Measurements from ENCODE around the gene WRAP53. TPM values are rescaled to one million over a fixed set of nuclear protein-coding genes. Genes with fewer than 3 reads are reported as not detected.
"Not testable (repeated sequence)": the region's sequence is repeated elsewhere in the genome, so short reads cannot be mapped to it uniquely, and the experiment has no call there.

WRAP53 gene
- 10 to 100 TPM in 1 of 4 donors, 1 to 10 TPM in 3; 3.9 to 16.3 (median 4.8) TPM for total RNA-seq
- 10 to 100 TPM in 1 of 3 donors, 1 to 10 TPM in 2; 3.6 to 15.5 (median 7.6) TPM for polyA plus RNA-seq

DNA sequence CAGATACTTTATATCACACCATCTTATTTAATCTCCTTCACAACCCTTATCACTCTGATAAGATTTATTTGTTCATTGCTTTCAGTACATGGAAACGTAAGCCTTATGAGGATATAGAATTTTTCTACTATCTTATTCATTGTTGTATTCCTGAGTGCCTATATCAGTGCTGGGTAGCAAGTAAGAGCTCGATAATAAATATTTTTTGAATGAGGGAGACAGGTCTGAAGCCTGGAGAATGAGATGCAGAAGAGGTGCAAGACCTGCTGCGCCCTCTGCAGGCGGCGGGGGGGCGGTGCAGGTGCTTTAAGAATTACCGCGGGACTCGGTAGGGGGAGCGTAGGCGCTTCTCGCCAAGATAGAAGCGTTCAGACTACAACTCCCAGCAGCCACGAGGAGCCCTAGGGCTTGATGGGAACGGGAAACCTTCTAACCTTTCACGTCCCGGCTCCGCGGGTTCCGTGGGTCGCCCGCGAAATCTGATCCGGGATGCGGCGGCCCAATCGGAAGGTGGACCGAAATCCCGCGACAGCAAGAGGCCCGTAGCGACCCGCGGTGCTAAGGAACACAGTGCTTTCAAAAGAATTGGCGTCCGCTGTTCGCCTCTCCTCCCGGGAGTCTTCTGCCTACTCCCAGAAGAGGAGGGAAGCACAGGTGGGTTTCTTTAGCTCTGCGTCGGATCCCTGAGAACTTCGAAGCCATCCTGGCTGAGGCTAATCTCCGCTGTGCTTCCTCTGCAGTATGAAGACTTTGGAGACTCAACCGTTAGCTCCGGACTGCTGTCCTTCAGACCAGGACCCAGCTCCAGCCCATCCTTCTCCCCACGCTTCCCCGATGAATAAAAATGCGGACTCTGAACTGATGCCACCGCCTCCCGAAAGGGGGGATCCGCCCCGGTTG is at the start of gene WRAP53:
WRAP53 (plus strand) TSS at position 570 of the 900 bp plus-strand sequence; CDS start at position 742, 172 bp downstream.
- Histone ChIP-seq H3K36me3 (peaks cover 0 to 13% (median 0%) of the 10 kb centered on the region in 4 donors), H3K9me3 (no peaks in the 10 kb centered on the region), H3K27ac (peak within 1 kb of the TSS; percentile 90 to 97 (median 96)), H3K27me3 (no peaks in the 10 kb centered on the region), H3K4me1 (peaks cover 0 to 28% (median 26%) of the 10 kb centered on the region in 4 donors), H3K4me3 (peak within 1 kb of the TSS; percentile 75 to 92 (median 82))
- DNase-seq = peak; percentile 99
- TF ChIP-seq EP300 (IDR thresholded peaks at IDR 0.05) = peak in 1 of 4 donors; percentile 30
- peak; percentile 23 to 76 (median 42) for TF ChIP-seq POLR2AphosphoS5 (IDR thresholded peaks at IDR 0.05)
- TF ChIP-seq, protein P1, sequence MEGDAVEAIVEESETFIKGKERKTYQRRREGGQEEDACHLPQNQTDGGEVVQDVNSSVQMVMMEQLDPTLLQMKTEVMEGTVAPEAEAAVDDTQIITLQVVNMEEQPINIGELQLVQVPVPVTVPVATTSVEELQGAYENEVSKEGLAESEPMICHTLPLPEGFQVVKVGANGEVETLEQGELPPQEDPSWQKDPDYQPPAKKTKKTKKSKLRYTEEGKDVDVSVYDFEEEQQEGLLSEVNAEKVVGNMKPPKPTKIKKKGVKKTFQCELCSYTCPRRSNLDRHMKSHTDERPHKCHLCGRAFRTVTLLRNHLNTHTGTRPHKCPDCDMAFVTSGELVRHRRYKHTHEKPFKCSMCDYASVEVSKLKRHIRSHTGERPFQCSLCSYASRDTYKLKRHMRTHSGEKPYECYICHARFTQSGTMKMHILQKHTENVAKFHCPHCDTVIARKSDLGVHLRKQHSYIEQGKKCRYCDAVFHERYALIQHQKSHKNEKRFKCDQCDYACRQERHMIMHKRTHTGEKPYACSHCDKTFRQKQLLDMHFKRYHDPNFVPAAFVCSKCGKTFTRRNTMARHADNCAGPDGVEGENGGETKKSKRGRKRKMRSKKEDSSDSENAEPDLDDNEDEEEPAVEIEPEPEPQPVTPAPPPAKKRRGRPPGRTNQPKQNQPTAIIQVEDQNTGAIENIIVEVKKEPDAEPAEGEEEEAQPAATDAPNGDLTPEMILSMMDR (IDR thresholded peaks at IDR 0.05) = peak; percentile 95 to 99 (median 98)
- TF ChIP-seq POLR2A (IDR thresholded peaks at IDR 0.05) = no peak
- intact Hi-C loops (cut with DNase I) = loop anchor here (1.0 to 10.0 kb wide), 5 partner anchors 29 to 173 kb away; partner anchors contain the start of genes ATP1B2, DNAH2, FXR2 and SAT2
- 0% methylated on average over 51 of the region's 51 CpGs for WGBS, 2 donors

DNA sequence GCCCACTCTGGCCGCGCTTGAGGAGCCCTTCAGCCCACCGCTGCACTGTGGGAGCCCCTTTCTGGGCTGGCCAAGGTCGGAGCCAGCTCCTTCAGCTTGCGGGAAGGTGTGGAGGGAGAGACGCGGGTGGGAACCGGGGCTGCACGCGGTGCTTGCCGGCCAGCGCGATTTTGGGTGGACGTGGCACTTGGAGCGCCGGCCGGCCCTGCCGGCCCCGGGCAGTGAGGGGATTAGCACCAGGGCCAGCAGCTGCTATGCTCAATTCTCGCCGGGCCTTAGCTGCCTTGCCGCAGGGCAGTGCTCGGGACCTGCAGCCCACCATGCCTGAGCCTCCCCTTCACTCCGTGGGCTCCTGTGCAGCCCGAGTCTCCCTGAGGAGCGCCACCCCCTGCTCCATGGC is 47.5 kb upstream of the WRAP53 start:
- H3K27ac ChIP-seq = no peak overlapping the region
- H3K27me3 ChIP-seq = peaks cover 0 to 10% (median 0%) of the 10 kb centered on the region in 3 donors
- no peak for DNase-seq
- TF ChIP-seq EP300 (IDR thresholded peaks at IDR 0.05) (no peak), POLR2A (IDR thresholded peaks at IDR 0.05) (no peak), POLR2AphosphoS5 (IDR thresholded peaks at IDR 0.05) (no peak)
- TF ChIP-seq, protein P1 (IDR thresholded peaks at IDR 0.05) = no peak
- no peaks in the 10 kb centered on the region for H3K4me1 ChIP-seq
- no peaks in the 10 kb centered on the region for H3K9me3 ChIP-seq
- H3K4me3 ChIP-seq = no peak overlapping the region
- intact Hi-C loops (cut with DNase I) = no loop called here
- 95% methylated on average over 26 of the region's 26 CpGs for WGBS, 2 donors
- H3K36me3 ChIP-seq = no peaks in the 10 kb centered on the region

DNA sequence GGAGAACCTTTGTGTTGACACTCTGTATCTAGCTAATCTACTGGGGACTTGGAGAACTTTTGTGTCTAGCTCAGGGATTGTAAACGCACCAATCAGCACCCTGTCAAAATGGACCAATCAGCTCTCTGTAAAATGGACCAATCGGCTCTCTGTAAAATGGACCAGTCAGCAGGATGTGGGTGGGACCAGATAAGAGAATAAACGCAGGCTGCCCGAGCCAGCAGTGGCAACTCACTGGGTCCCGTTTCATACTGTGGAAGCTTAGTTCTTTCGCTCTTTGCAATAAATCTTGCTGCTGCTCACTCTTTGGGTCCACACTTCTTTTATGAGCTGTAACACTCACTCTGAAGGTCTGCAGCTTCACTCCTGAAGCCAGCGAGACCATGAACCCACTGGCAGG is 46.6 kb upstream of the WRAP53 start:
- not testable (repeated sequence) for H3K27me3 ChIP-seq, H3K36me3 ChIP-seq, H3K27ac ChIP-seq

DNA sequence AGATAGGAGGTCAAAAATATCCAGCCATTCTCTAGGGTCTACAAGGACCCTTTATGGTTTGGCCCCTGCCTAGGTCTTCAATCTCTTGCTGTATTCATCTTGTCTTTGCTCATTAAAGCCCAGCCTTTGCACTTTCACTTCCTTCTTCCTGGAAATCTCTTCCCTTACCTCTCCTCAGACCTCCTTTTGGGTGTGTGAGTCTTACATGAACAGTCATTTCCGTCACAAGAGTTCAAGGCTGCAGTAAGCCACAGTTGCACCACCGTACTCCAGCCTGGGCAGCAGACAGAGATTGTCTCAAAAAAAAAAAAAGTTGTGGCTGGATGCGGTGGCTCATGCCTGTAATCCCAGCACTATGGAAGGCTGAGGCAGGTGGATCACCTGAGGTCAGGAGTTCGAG is 43.5 kb upstream of the WRAP53 start:
- DNase-seq = no peak
- 75 to 83% methylated on average over 4 of the region's 4 CpGs for WGBS, 2 donors
- no peaks in the 10 kb centered on the region for H3K9me3 ChIP-seq
- no peak overlapping the region for H3K27ac ChIP-seq
- intact Hi-C loops (cut with DNase I) = no loop called here
- peaks cover 0 to 36% (median 8%) of the 10 kb centered on the region in 3 donors for H3K27me3 ChIP-seq
- no peak overlapping the region for H3K4me3 ChIP-seq
- no peak for TF ChIP-seq POLR2AphosphoS5 (IDR thresholded peaks at IDR 0.05)
- no peak for TF ChIP-seq EP300 (IDR thresholded peaks at IDR 0.05)
- TF ChIP-seq, protein P1 (IDR thresholded peaks at IDR 0.05) = no peak
- no peak for TF ChIP-seq POLR2A (IDR thresholded peaks at IDR 0.05)
- H3K36me3 ChIP-seq = no peaks in the 10 kb centered on the region
- no peaks in the 10 kb centered on the region for H3K4me1 ChIP-seq

More for the DNA sequence above, 46.6 kb upstream of the WRAP53 start:
- intact Hi-C loops (cut with DNase I); H3K9me3 ChIP-seq; H3K4me3 ChIP-seq; DNase-seq; H3K4me1 ChIP-seq: not testable (repeated sequence)
- WGBS, 2 donors = 56 to 60% methylated on average over 7 of the region's 7 CpGs

DNA sequence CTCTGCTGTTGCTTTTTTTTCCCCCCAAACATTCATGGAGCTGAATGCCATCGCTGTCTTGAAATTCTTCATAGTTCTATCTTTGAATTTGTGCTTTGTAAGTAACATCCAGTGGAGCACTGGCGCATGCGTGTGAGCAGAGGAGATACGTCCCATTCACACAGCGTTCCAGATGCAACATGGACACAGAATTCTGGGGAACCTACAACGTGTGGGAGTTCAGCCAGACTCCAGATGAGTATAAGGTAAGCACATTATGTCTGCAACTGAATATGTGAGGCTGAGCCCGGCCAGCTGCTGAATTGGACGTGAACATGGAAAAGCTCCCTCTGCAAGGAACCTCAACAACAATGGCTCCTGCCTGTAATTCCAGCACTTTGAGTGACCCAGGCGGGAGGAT is 41.8 kb upstream of the WRAP53 start:
- WGBS, 2 donors = 81 to 85% methylated on average over 9 of the region's 9 CpGs
- TF ChIP-seq POLR2A (IDR thresholded peaks at IDR 0.05) (no peak), EP300 (IDR thresholded peaks at IDR 0.05) (no peak), POLR2AphosphoS5 (IDR thresholded peaks at IDR 0.05) (no peak)
- TF ChIP-seq, protein P1 (IDR thresholded peaks at IDR 0.05) = no peak
- Histone ChIP-seq H3K27me3 (peaks cover 7 to 53% (median 22%) of the 10 kb centered on the region in 3 donors), H3K27ac (no peak overlapping the region), H3K36me3 (no peaks in the 10 kb centered on the region), H3K4me3 (no peak overlapping the region), H3K9me3 (no peaks in the 10 kb centered on the region), H3K4me1 (peaks cover 0 to 16% (median 14%) of the 10 kb centered on the region in 4 donors)
- intact Hi-C loops (cut with DNase I) = no loop called here
- no peak for DNase-seq
